SK-N-MC (cell line): ENCODE data around the gene CHAF1B.

Source experiments
- EZH2 ChIP-seq: fragments of 200-600 bp; sonication (generic); IDR thresholded peaks from one replicate; pipeline ENCODE4 v1.6.1; 2017; ENCODE audit warnings: antibody characterized with exemption
- FOXP2 ChIP-seq: optimal IDR thresholded peaks from 2 replicates; pipeline ENCODE3; 2011; ENCODE audit warnings: mild to moderate bottlenecking, moderate library complexity; ENCODE audit not compliant: insufficient read depth; ENCODE audit errors: extremely low read length, control extremely low read depth
- POLR2AphosphoS5 ChIP-seq: IDR thresholded peaks from 2 replicates; pipeline ENCODE4 v1.6.1; 2012; ENCODE audit warnings: mild to moderate bottlenecking, low read depth, low read length, borderline replicate concordance

- TF ChIP-seq EZH2 (no peak), POLR2AphosphoS5 (no peak), FOXP2 (no peak)
Measured at GRCh38 chr21:36402339-36402738, 17.1 kb downstream of the CHAF1B start.
